Adipocyte (in vitro differentiated cells): ENCODE data around the gene FRMD8.

Experiments used
- DNase-seq: peaks from one replicate; pipeline ENCODE4 v3.0.0-alpha.2; 2015; ENCODE audit warnings: low read depth
- H3K27me3 ChIP-seq: replicated peaks from 2 replicates; pipeline ENCODE4 v1.7.0; 2013; ENCODE audit warnings: mild to moderate bottlenecking, low read length, moderate library complexity; ENCODE audit not compliant: control insufficient read depth, insufficient read depth
- H3K36me3 ChIP-seq: 2 replicates; pipeline ENCODE4 v1.7.0; 2013; ENCODE audit warnings: low read length, mild to moderate bottlenecking, moderate library complexity; ENCODE audit not compliant: control insufficient read depth, insufficient read depth, severe bottlenecking
- H3K4me1 ChIP-seq: 2 replicates; pipeline ENCODE4 v1.7.0; 2013; ENCODE audit warnings: mild to moderate bottlenecking, low read length, moderate library complexity; ENCODE audit not compliant: control insufficient read depth, insufficient read depth
- H3K4me3 ChIP-seq: 2 replicates; pipeline ENCODE4 v1.7.0; 2013; ENCODE audit warnings: mild to moderate bottlenecking, low read length, moderate library complexity
- H3K9ac ChIP-seq: 2 replicates; pipeline ENCODE4 v1.7.0; 2013; ENCODE audit warnings: mild to moderate bottlenecking, low read length, moderate library complexity
- H3K9me3 ChIP-seq: 2 replicates; pipeline ENCODE4 v1.7.0; 2013; ENCODE audit warnings: mild to moderate bottlenecking, low read length, moderate library complexity; ENCODE audit not compliant: control insufficient read depth

The FRMD8 gene

DNA sequence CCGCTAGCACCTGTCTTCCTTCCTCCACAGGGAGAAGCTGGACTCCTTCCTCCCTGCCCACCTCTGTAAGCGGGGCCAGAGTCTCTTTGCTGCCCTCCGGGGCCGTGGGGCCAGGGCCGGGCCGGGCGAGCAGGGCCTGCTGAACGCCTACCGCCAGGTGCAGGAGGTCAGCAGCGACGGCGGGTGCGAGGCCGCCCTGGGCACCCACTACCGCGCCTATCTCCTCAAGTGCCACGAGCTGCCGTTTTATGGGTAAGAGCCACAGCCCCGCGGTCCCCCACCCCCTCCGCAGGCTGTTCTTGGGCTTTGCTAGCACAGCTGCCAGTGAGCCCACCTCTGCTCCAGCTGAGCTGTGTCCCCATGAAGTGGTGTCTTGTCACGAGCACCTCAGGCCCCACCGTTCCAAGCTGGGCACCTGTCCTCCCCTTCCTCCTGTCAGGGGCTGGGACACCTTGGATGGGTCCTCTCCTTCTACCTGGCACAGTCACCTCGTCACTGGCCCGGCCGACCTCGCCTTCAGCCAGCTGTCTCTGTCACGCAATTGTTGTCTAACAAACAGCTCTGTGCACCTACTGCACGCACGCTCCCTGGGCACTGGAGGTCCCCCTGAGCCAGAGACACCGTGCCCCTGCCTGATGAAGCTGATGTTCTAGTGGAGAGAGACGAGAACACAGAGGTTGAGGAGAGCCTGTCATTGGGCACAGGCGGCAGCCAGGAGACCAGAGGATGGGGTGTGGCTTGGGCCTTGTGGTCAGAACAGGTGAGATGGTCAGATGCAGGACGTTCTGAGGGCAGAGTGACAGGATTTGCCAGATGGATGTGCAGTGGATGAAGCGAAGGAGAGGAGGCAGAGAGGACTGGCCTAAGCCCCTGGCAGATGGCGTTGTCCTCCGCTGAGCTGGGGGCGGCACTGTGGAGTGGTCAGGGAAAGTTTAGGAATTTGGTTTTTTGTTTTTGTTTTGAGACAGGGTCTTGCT lies 10.6 kb downstream of the FRMD8 start:
- Histone ChIP-seq H3K4me1 (peaks cover 3% of the 10 kb centered on the region), H3K4me3 (no peak overlapping the region), H3K9ac (no peak overlapping the region), H3K36me3 (peaks cover 91% of the 10 kb centered on the region), H3K27me3 (no peaks in the 10 kb centered on the region), H3K9me3 (no peaks in the 10 kb centered on the region)
- no peak for DNase-seq

DNA sequence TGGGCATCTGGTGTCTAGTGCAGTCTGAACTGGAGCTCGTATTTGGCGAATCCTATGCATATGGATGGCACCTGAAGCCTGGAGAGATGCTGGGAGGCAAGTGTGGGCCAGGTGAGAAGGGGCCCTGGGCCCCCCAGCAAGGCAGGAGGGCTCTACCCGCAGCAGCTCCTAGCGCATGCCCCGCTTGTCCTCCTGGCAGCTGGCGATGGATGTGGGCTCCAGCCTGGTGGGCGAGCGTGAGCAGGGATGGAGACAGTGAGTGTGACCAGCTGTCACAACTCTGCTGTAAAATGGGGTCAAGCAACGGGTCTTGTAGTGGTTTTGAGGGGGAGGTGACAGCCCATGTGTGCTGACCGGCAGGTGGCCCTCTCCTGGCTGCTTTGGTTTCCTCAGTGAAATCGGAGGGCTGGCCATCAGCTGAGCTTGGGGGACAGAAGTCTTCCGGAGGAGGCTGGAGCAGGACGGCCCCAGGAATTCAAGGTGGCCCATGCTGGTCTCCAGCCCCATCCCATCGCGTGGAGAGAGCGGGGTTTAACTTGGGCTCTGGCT lies 12.0 kb downstream of the FRMD8 start:
- H3K9ac ChIP-seq: no peak overlapping the region
- H3K27me3 ChIP-seq: no peaks in the 10 kb centered on the region
- no peaks in the 10 kb centered on the region for H3K4me1 ChIP-seq
- no peak overlapping the region for H3K4me3 ChIP-seq
- H3K9me3 ChIP-seq: no peaks in the 10 kb centered on the region
- H3K36me3 ChIP-seq: peaks cover 90% of the 10 kb centered on the region
- DNase-seq: no peak

DNA sequence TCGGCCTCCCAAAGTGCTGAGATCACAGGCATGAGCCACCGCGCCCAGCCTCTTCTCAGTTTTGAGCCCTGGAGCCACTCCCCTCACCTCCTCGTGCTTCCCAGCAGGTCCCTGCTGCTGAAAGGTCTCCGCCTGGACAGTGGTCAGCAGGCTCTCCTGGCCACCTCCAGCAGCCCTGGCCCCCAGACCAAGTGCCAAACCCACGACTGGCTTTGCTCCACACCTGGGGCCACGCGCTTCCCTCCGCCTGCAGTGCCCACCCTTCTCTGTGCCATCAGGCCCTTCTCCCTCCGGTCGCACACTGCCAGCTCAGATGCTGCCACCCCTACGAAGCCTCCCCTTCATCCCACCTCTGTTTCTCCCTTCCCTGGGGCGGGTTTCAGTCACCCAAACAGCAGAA lies 12.8 kb downstream of the FRMD8 start:
- Histone ChIP-seq H3K4me3 (no peak overlapping the region), H3K9me3 (no peaks in the 10 kb centered on the region), H3K4me1 (no peaks in the 10 kb centered on the region), H3K36me3 (peaks cover 90% of the 10 kb centered on the region), H3K9ac (no peak overlapping the region), H3K27me3 (no peaks in the 10 kb centered on the region)
- no peak for DNase-seq

DNA sequence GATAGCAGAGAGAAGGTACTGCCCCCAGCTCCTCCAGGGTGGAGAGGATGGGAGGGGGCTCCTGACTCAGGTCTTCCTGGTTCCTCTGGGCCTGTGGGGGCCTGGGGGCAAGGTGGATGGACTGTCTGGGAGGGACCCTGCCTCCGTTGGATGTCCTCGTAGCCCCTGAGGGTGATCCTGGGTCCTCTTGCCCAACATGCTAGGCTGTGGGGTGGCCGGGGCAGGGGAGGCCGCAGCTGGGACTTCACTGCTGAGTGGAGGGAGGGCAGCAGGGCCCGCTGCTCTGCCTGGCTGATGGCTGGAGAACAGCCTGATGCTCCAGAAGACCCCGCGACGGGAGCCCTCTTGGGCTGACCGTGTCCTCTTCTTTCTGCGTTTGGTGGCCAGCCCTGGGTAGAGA lies 13.4 kb downstream of the FRMD8 start:
- Histone ChIP-seq H3K9me3 (no peaks in the 10 kb centered on the region), H3K4me3 (no peak overlapping the region), H3K36me3 (peaks cover 90% of the 10 kb centered on the region), H3K9ac (no peak overlapping the region), H3K4me1 (no peaks in the 10 kb centered on the region), H3K27me3 (no peaks in the 10 kb centered on the region)
- DNase-seq: no peak

DNA sequence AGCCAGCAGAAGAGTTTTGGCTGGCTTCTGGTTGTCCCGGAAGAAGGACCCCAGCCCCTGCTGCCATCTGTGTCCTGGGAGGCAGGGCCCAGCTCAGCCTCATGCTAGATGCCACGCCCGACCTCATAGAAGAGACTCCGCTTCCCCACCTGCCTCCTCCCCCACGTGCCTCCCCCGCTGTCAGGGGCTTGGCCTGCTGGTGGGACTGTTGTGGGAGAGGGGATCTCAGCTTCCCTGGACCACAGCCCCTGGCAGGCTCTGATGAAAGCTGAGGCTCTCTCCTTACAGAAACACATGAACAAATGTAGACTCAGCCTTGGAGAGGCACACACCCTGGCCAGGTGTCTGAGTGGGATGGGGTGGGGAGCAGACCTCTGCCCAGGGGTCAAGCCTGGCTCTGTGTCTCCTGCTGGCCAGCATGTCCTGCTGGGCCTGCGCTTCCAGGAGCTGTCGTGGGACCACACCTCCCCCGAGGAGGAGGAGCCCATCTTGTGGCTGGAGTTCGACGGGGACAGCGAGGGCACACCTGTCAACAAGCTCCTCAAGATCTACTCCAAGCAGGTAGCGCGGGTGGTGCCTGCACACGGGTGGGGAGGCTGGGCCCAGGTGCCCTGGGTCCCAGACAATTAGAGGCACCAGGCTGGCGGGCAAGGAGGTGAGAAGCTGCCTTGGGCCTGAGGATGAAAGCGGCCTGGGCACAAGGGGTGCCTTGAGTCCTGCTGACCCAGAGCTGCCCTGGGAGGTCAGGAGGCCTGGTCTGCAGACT lies 14.1 kb downstream of the FRMD8 start:
- DNase-seq: no peak
- H3K4me3 ChIP-seq: no peak overlapping the region
- peaks cover 92% of the 10 kb centered on the region for H3K36me3 ChIP-seq
- H3K27me3 ChIP-seq: no peaks in the 10 kb centered on the region
- H3K4me1 ChIP-seq: no peaks in the 10 kb centered on the region
- no peak overlapping the region for H3K9ac ChIP-seq
- no peaks in the 10 kb centered on the region for H3K9me3 ChIP-seq

DNA sequence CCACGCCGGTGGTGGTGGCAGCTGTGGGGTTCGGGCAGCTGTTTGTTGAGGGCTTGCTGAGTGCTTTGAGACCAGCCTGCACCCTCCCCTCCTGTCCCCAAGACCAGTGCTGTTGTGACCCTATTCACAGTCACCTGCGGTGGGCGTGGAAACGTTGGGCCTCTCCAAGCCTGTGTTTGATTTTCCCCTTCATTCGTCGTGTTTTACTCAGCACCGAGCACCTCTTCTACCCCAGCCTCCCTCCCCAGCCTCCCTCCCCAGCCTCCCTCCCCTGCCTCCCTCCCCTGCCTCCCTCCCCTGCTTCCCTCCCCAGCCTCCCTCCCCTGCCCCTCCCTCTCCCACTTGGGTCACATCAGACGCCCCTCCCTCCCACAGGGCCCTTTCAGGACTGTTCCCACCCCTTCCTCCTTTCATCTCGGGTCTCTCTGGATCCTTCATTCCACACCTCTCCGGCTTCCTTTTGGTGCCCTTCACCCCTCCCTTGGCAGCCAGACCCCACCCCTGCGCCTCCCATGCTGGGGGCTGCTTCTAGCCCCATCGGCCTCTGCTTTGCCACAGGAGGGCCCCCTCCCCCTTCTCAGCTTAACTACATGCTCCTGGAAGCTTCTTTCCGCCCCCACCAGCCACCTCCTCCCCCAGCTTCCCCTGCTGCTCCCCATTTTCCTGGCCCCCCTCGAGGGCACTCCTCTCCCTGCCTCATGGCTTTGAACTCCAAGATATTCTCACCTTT lies 14.8 kb downstream of the FRMD8 start:
- H3K4me1 ChIP-seq: no peaks in the 10 kb centered on the region
- peaks cover 89% of the 10 kb centered on the region for H3K36me3 ChIP-seq
- DNase-seq: no peak
- H3K4me3 ChIP-seq: no peak overlapping the region
- no peaks in the 10 kb centered on the region for H3K27me3 ChIP-seq
- no peak overlapping the region for H3K9ac ChIP-seq
- H3K9me3 ChIP-seq: no peaks in the 10 kb centered on the region

DNA sequence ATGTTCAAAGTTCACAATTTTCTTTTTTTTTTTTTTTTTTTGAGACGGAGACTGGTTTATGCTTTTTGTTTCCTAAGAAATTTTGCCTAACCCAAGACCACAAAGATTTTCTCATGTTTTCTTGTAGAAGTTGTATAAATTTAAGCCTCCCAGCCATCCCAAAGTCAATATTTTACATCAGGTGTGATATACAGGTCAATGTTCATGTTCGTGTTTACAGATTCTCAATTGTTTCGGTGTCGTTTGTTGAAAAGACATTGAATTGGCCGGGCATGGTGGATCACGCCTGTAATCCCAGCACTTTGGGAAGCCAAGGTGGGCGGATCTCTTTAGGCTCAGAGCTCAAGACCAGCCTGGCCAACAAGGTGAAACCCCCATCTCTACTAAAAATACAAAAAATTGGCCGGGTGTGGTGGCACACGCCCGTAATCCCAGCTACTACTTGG lies 15.4 kb downstream of the FRMD8 start:
- DNase-seq: no peak
- H3K9me3 ChIP-seq: no peaks in the 10 kb centered on the region
- H3K4me3 ChIP-seq: no peak overlapping the region
- H3K9ac ChIP-seq: no peak overlapping the region
- H3K4me1 ChIP-seq: no peaks in the 10 kb centered on the region
- H3K27me3 ChIP-seq: no peaks in the 10 kb centered on the region
- peaks cover 89% of the 10 kb centered on the region for H3K36me3 ChIP-seq

DNA sequence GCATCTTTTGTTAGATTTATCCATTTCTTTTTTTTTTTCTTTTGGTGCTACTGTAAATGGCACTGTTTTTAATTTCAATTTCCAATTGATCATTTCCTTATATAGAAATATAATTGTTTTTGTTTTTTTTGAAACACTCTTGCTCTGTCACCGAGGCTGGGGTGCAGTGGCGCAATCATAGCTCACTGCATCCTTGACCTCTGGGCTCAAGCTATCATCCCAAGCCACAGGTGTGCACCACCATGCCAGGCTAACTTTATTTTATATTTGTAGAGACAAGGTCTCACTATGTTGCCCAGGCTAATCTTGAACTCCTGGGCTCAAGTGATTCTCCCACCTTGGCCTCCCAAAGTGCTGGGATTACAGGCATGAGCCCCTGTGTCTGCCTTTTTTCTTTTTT lies 16.4 kb downstream of the FRMD8 start:
- no peak for DNase-seq
- Histone ChIP-seq H3K36me3 (peaks cover 90% of the 10 kb centered on the region), H3K9me3 (no peaks in the 10 kb centered on the region), H3K27me3 (no peaks in the 10 kb centered on the region), H3K4me1 (no peaks in the 10 kb centered on the region), H3K4me3 (no peak overlapping the region), H3K9ac (no peak overlapping the region)

DNA sequence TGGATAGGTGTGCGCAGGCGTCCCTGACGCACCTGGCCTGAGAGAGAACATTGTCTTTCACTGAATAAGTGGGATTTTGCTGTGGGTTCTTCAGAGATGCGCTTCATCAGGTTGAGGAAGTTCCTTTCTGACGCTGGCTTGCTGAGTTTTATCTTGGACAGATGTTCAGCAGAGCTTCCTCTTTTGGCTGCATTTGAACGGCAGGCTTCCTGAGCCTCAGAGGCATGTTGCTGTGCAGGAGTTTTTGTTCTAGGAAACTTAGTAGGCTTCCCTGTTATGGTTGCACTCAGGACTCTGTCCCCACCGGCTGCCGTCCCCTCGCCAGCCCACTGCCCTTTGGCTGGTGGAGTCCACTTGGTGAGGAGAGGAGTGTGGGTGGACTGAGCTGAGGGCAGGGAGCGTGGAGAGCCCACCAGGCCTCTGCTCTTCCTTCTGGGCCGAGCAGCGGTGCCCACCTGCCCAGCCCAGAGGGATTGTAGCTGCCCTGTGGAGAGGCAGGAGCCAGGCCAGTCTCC lies 17.2 kb downstream of the FRMD8 start:
- H3K9ac ChIP-seq: no peak overlapping the region
- DNase-seq: no peak
- no peaks in the 10 kb centered on the region for H3K27me3 ChIP-seq
- peaks cover 90% of the 10 kb centered on the region for H3K36me3 ChIP-seq
- H3K4me3 ChIP-seq: no peak overlapping the region
- no peaks in the 10 kb centered on the region for H3K9me3 ChIP-seq
- H3K4me1 ChIP-seq: no peaks in the 10 kb centered on the region

DNA sequence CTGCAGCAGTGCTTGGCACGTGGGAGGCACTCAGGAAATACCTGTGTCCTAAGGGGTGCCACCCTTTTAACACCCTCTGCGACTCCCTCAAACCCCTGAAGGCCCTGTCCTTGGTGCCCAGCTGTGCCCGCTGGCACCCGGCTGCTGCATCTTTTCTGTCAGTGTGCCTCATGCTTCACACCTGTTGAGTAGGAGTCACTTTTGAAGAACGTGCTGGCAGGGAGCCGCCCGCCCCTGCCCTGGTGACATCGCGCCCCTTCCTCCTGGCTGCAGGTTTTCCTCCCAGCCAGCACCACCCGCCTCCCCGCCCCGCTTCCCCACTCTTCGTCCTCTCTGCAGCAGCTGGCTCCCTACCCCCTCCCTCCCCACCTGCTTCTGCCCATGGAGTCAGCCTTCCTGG lies 17.8 kb downstream of the FRMD8 start:
- Histone ChIP-seq H3K9me3 (no peaks in the 10 kb centered on the region), H3K27me3 (no peaks in the 10 kb centered on the region), H3K36me3 (peaks cover 92% of the 10 kb centered on the region), H3K4me3 (no peak overlapping the region), H3K4me1 (no peaks in the 10 kb centered on the region), H3K9ac (no peak overlapping the region)
- DNase-seq: no peak
